K562 (cell line): ENCODE data around the gene SRPK1. TPM values are rescaled to one million over a fixed set of nuclear protein-coding genes. Genes with fewer than 3 reads are reported as not detected.

Experiments used
- CBX3 ChIP-seq, 2 experiments: IDR thresholded peaks; 1 replicate in 1 of 2; 2 replicates in 1 of 2; pipeline ENCODE4 v1.6.1; 2012; ENCODE audit warnings: inconsistent platforms in 2 of 2, low read length in 2 of 2, borderline replicate concordance in 1 of 2, control low read depth in 1 of 2
- EGR1 ChIP-seq: fragments of 450-650 bp; conservative IDR thresholded peaks from 2 replicates; pipeline ENCODE4 v1.6.1; 2017; ENCODE audit warnings: mild to moderate bottlenecking
- ELF1 ChIP-seq: fragments of 200-800 bp; sonication (Bioruptor generic); IDR thresholded peaks from 2 replicates; pipeline ENCODE4 v1.6.1; 2016; ENCODE audit warnings: missing genetic modification characterization, missing compliant biosample characterization
- ETS2 ChIP-seq: IDR thresholded peaks from 2 replicates; pipeline ENCODE4 v1.6.1; 2016; ENCODE audit warnings: borderline replicate concordance, missing genetic modification characterization, mild to moderate bottlenecking, moderate library complexity, missing compliant biosample characterization; ENCODE audit not compliant: poor library complexity, severe bottlenecking
- ETV1 ChIP-seq: fragments of 450-650 bp; conservative IDR thresholded peaks from 2 replicates; pipeline ENCODE4 v1.6.1; 2016; ENCODE audit warnings: missing genetic modification characterization, control low read depth, low read depth, missing compliant biosample characterization
- FIP1L1 ChIP-seq: fragments of 200-400 bp; formaldehyde crosslinking; IDR thresholded peaks from 2 replicates; pipeline ENCODE4 v1.6.1; 2018; ENCODE audit warnings: mild to moderate bottlenecking, low read depth, low read length; ENCODE audit not compliant: poor library complexity, severe bottlenecking
- HDAC6 ChIP-seq: IDR thresholded peaks from 2 replicates; pipeline ENCODE4 v1.6.1; 2012; ENCODE audit warnings: low read depth, mild to moderate bottlenecking, control low read depth, inconsistent platforms, low read length, moderate library complexity
- KDM1A ChIP-seq, 2 experiments: fragments of 450-650 bp; IDR thresholded peaks; 2 replicates each; pipeline ENCODE4 v1.6.1; 2016; ENCODE audit warnings: mild to moderate bottlenecking in 2 of 2
- MYNN ChIP-seq, 2 experiments: sonication (generic); formaldehyde crosslinking in 1 of 2; IDR thresholded peaks; 2 replicates each; pipeline versions ENCODE4 v1.5.0 to v1.6.1; 2016 to 2020; ENCODE audit warnings: antibody characterized with exemption in 1 of 2, missing genetic modification reagents in 1 of 2
- NCOA4 ChIP-seq: fragments of 450-650 bp; IDR thresholded peaks from 2 replicates; pipeline ENCODE4 v1.6.1; 2018; ENCODE audit warnings: mild to moderate bottlenecking; ENCODE audit not compliant: partially characterized antibody
- NCOA6 ChIP-seq: fragments of 450-650 bp; IDR thresholded peaks from 2 replicates; pipeline ENCODE4 v1.6.1; 2017; ENCODE audit warnings: mild to moderate bottlenecking
- NRF1 ChIP-seq, 2 experiments: fragments of 450-650 bp; IDR thresholded peaks in 1 of 2; conservative IDR thresholded peaks in 1 of 2; 2 replicates each; pipeline ENCODE4 v1.6.1; 2014; ENCODE audit warnings: mild to moderate bottlenecking in 2 of 2
- POLR2AphosphoS5 ChIP-seq: IDR thresholded peaks from 2 replicates; pipeline ENCODE4 v1.6.1; 2011; ENCODE audit warnings: mild to moderate bottlenecking, low read depth, low read length, moderate library complexity; ENCODE audit not compliant: control insufficient read depth, insufficient read depth
- SIN3A ChIP-seq, 2 experiments: fragments of 150-350 bp in 1 of 2; IDR thresholded peaks; 2 replicates each; pipeline ENCODE4 v1.6.1; 2011 to 2016; ENCODE audit warnings: borderline replicate concordance in 2 of 2, low read depth in 2 of 2, low read length in 2 of 2, mild to moderate bottlenecking in 2 of 2, moderate library complexity in 2 of 2; ENCODE audit not compliant: control insufficient read depth in 1 of 2
- SRF ChIP-seq, 2 experiments: fragments of 250-450, 450-650 bp in 1 of 2; sonication (Bioruptor Pico) in 1 of 2; sonication (generic) in 1 of 2; formaldehyde crosslinking; IDR thresholded peaks; 2 replicates each; pipeline versions ENCODE4 v1.5.0 to v1.5.1; 2020 to 2022; ENCODE audit warnings: mild to moderate bottlenecking in 1 of 2, missing genetic modification reagents in 1 of 2
- SRSF1 ChIP-seq: fragments of 200-400 bp; formaldehyde crosslinking; IDR thresholded peaks from 2 replicates; pipeline ENCODE4 v1.6.1; 2017; ENCODE audit warnings: mild to moderate bottlenecking, low read depth, low read length, moderate library complexity
- TBP ChIP-seq: optimal IDR thresholded peaks from 2 replicates; pipeline ENCODE3; 2011; ENCODE audit warnings: low read depth, low read length, improper control_type of control experiment
- TCF3 ChIP-seq: sonication (generic); formaldehyde crosslinking; IDR thresholded peaks from 2 replicates; pipeline ENCODE4 v1.4.0; 2020; ENCODE audit warnings: mild to moderate bottlenecking, missing genetic modification reagents
- XRCC4 ChIP-seq: IDR thresholded peaks from one replicate; pipeline ENCODE4 v1.6.1; 2011; ENCODE audit not compliant: insufficient read depth, insufficient read length; ENCODE audit errors: extremely low read depth
- ZNF354B ChIP-seq: fragments of 250-450 bp; sonication (Bioruptor Pico); IDR thresholded peaks from 2 replicates; pipeline ENCODE4 v1.4.0; 2020
- polyA plus RNA-seq, 8 experiments: library from polyadenylated mRNA; depleted of rRNA in 4 of 8; stranded (reverse) in 5 of 8; unstranded in 3 of 8; fragments of >200 nt; fragmentation: Nextera tagmentation in 2 of 8; fragmentation: Illumina TruSeq in 1 of 8; extraction: Ambion mirVana in 2 of 8; extraction: Trizol in 1 of 8; gene quantifications; 2 replicates each; pipeline versions ENCODE4 v1.2.1 to v1.2.3, GENCODE V29; 2011 to 2014; ENCODE audit warnings: inconsistent platforms in 1 of 8, missing spikeins in 1 of 8
- total RNA-seq, 7 experiments: library from RNA; depleted of rRNA in 6 of 7; stranded (reverse); fragments of >200 nt in 6 of 7; fragmentation: Illumina TruSeq in 2 of 7; extraction: Trizol in 2 of 7; gene quantifications; 2 replicates each; pipeline versions ENCODE4 v1.2.1 to v1.2.3, GENCODE V29; 2011 to 2021; ENCODE audit warnings: low replicate concordance in 1 of 7
- TF ChIP-seq, protein P1 (sequence below): fragments of 450-650 bp; IDR thresholded peaks from 2 replicates; pipeline ENCODE4 v1.6.1; 2018; ENCODE audit not compliant: partially characterized antibody
- TF ChIP-seq, protein P2 (sequence below): IDR thresholded peaks from 2 replicates; pipeline ENCODE4 v1.6.1; 2016; ENCODE audit warnings: missing genetic modification characterization, missing compliant biosample characterization

SRPK1 gene
- total and polyA plus RNA-seq, 9 of the 15 experiments (the other 6 are each of a cell fraction or from before 2014, with no cell fraction given), result 99.6 to 185 (median 159) TPM

DNA sequence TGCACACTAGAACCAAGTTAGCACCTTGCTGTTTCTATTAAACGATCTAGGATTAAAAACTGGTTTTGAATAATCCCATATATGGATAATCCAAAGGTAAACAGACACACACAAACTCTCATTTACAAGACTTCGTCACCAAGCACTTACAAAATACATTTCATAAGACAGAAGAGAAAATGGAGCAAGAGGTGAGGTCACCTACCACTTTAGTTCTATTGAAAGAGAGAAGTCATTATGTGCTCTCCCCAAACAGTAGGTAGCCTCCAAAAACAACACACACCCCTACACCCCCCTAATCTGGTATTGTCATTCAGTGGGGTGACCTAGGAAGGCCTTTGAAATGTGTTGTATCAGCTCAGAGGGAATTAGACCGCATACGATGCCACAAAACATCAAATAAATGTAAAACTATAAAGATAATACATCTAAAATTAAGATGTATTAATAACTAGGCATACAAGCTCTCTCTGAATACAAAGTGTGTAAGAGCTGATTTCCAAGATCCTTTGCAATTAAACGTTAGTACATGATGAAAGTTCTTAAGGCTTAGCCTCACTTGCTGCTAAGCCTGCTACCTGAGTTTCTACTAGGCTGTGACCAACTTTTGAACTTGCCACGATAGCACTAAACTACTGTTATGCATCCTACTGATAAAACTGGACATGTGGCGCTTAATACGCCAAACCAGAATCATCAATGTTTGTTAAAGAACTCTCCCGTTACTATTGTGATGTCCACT is 1.6 kb downstream of the SRPK1 start (continued):
- TF ChIP-seq, protein P1, sequence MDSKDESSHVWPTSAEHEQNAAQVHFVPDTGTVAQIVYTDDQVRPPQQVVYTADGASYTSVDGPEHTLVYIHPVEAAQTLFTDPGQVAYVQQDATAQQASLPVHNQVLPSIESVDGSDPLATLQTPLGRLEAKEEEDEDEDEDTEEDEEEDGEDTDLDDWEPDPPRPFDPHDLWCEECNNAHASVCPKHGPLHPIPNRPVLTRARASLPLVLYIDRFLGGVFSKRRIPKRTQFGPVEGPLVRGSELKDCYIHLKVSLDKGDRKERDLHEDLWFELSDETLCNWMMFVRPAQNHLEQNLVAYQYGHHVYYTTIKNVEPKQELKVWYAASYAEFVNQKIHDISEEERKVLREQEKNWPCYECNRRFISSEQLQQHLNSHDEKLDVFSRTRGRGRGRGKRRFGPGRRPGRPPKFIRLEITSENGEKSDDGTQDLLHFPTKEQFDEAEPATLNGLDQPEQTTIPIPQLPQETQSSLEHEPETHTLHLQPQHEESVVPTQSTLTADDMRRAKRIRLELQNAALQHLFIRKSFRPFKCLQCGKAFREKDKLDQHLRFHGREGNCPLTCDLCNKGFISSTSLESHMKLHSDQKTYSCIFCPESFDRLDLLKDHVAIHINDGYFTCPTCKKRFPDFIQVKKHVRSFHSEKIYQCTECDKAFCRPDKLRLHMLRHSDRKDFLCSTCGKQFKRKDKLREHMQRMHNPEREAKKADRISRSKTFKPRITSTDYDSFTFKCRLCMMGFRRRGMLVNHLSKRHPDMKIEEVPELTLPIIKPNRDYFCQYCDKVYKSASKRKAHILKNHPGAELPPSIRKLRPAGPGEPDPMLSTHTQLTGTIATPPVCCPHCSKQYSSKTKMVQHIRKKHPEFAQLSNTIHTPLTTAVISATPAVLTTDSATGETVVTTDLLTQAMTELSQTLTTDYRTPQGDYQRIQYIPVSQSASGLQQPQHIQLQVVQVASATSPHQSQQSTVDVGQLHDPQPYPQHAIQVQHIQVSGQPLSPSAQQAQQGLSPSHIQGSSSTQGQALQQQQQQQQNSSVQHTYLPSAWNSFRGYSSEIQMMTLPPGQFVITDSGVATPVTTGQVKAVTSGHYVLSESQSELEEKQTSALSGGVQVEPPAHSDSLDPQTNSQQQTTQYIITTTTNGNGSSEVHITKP, result peak; percentile 17
- TF ChIP-seq SIN3A (IDR thresholded peaks at IDR 0.05; ENCODE audit: borderline replicate concordance in 2 of 2, control insufficient read depth in 1 of 2, low read depth in 2 of 2, low read length in 2 of 2), result peak in 1 of 2 experiments; percentile 53; a peak in 2 of 4 replicates
- no peak for TF ChIP-seq POLR2AphosphoS5
- TF ChIP-seq ETV1 (tag), result 0 out of 2 replicates have a peak, but pooled peaks have one; percentile 40
- TF ChIP-seq ELF1, result no peak
- TF ChIP-seq CBX3 (IDR thresholded peaks at IDR 0.05; ENCODE audit: borderline replicate concordance in 1 of 2, low read length in 2 of 2), result 0 out of 3 replicates have a peak, but pooled peaks of 1 of the 2 experiments have one; percentile 16
- TF ChIP-seq ZNF354B (CRISPR knock-in tag), result no peak
- no peak for TF ChIP-seq XRCC4
- TF ChIP-seq ETS2 (tag), result no peak
- 0 out of 4 replicates have a peak, but pooled peaks of 1 of the 2 experiments have one; percentile 12 for TF ChIP-seq NRF1 (conservative IDR thresholded peaks at IDR 0.05 in 1 of 2, IDR thresholded peaks at IDR 0.05 in 1 of 2)
- TF ChIP-seq, protein P2, sequence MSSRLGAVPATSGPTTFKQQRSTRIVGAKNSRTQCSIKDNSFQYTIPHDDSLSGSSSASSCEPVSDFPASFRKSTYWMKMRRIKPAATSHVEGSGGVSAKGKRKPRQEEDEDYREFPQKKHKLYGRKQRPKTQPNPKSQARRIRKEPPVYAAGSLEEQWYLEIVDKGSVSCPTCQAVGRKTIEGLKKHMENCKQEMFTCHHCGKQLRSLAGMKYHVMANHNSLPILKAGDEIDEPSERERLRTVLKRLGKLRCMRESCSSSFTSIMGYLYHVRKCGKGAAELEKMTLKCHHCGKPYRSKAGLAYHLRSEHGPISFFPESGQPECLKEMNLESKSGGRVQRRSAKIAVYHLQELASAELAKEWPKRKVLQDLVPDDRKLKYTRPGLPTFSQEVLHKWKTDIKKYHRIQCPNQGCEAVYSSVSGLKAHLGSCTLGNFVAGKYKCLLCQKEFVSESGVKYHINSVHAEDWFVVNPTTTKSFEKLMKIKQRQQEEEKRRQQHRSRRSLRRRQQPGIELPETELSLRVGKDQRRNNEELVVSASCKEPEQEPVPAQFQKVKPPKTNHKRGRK (tag), result no peak
- TF ChIP-seq NCOA4, result no peak
- no peak for TF ChIP-seq EGR1
- no peak for TF ChIP-seq NCOA6
- peak; percentile 3 for TF ChIP-seq TBP
- TF ChIP-seq FIP1L1, result no peak
- peak; percentile 4; the same call in 1 of the 2 replicates for TF ChIP-seq TCF3 (CRISPR knock-in tag)
- no peak for TF ChIP-seq HDAC6
- TF ChIP-seq SRSF1, result no peak
- no peak for TF ChIP-seq MYNN (IDR thresholded peaks at IDR 0.05)
- no peak for TF ChIP-seq MYNN (CRISPR knock-in tag; IDR thresholded peaks at IDR 0.05)
- peak in 1 of 2 experiments; percentile 31; a peak in 1 of 4 replicates for TF ChIP-seq SRF (CRISPR knock-in tag; IDR thresholded peaks at IDR 0.05)
- TF ChIP-seq KDM1A (IDR thresholded peaks at IDR 0.05), result peak in 1 of 2 experiments; percentile 39; a peak in 1 of 4 replicates
